ENCODE measurements around the gene CCNO. TPM values are rescaled to one million over a fixed set of nuclear protein-coding genes. Genes with fewer than 3 reads are reported as not detected.

Gene CCNO
- total RNA-seq, 3 donors from 2014 or later: 0.32 to 4.3 (median 3.2) TPM

GRCh38 chr5:55188656-55189540 lies 44.5 kb downstream of the CCNO start:
- Histone ChIP-seq H3K36me3 (no peaks in the 10 kb centered on the region), H3K4me3 (no peak overlapping the region), H3K27ac (no peak overlapping the region), H3K4me1 (no peaks in the 10 kb centered on the region), H3K9me3 (no peaks in the 10 kb centered on the region), H3K27me3 (peaks cover 0 to 7% of the 10 kb centered on the region in 2 donors)
- TF ChIP-seq POLR2AphosphoS5 (IDR thresholded peaks at IDR 0.05): no peak
- TF ChIP-seq POLR2A (IDR thresholded peaks at IDR 0.05): no peak
- no peak for TF ChIP-seq CTCF (IDR thresholded peaks at IDR 0.05)
- DNase-seq (ENCODE audit: low spot score in 2 of 2): no peak
- intact Hi-C loops (cut with DNase I; ENCODE audit: low total_unique reads): no loop called here

GRCh38 chr5:55187370-55187769 lies 46.0 kb downstream of the CCNO start:
- no peak for TF ChIP-seq POLR2A (IDR thresholded peaks at IDR 0.05)
- no peak for TF ChIP-seq CTCF (IDR thresholded peaks at IDR 0.05)
- no peak for TF ChIP-seq POLR2AphosphoS5 (IDR thresholded peaks at IDR 0.05)
- Histone ChIP-seq H3K27me3 (peaks cover 0 to 7% of the 10 kb centered on the region in 2 donors), H3K36me3 (no peaks in the 10 kb centered on the region), H3K27ac (no peak overlapping the region), H3K4me1 (no peaks in the 10 kb centered on the region), H3K4me3 (no peak overlapping the region), H3K9me3 (no peaks in the 10 kb centered on the region)
- intact Hi-C loops (cut with DNase I; ENCODE audit: low total_unique reads): no loop called here
- no peak for DNase-seq (ENCODE audit: low spot score in 2 of 2)

Other genes starting within 250 kb of the CCNO start
- gene ESM1, start 248.0 kb downstream of the CCNO start, total RNA-seq: under 1 TPM in 1 of 3 donors, not detected in 2; 0.48 TPM
- gene GZMK, start 209.4 kb downstream of the CCNO start, total RNA-seq: 1 to 10 TPM in 2 of 3 donors, under 1 TPM in 1; 0.33 to 2.6 (median 1.8) TPM
- 1 to 10 TPM in 2 of 3 donors, not detected in 1; 1.0 to 1.6 TPM for gene GZMA, start 131.0 kb downstream of the CCNO start, total RNA-seq
- 10 to 100 TPM; 14.4 to 24.9 (median 21.0) TPM for gene GPX8, start 73.4 kb downstream of the CCNO start, total RNA-seq
- gene CDC20B, start 60.4 kb downstream of the CCNO start, total RNA-seq: not detected
- under 1 TPM in 2 of 3 donors, not detected in 1; 0.73 to 0.98 TPM for gene MCIDAS, start 6.3 kb downstream of the CCNO start, total RNA-seq
- gene DHX29, start 74.1 kb upstream of the CCNO start, total RNA-seq: 10 to 100 TPM; 28.3 to 40.1 (median 31.1) TPM
- gene MTREX, start 74.4 kb upstream of the CCNO start, total RNA-seq: 100 to 1,000 TPM in 1 of 3 donors, 10 to 100 TPM in 2; 95.7 to 107 (median 98.8) TPM

All from breast epithelium (tissue), 4 donors.